Left ventricle myocardium inferior (tissue), 1 donor: Measurements from ENCODE around the gene ACSS3. TPM values are rescaled to one million over a fixed set of nuclear protein-coding genes. Genes with fewer than 3 reads are reported as not detected.

Experiments
- DNase-seq: peaks from one replicate; pipeline ENCODE4 v3.0.0-alpha.2; 2020
- H3K27ac ChIP-seq: fragments of 200-600 bp; replicated peaks from 2 replicates; pipeline ENCODE4 v1.8.0; 2021
- H3K27me3 ChIP-seq: fragments of 200-600 bp; 2 replicates; pipeline ENCODE4 v1.8.0; 2021; ENCODE audit warnings: low read depth
- H3K36me3 ChIP-seq: fragments of 200-600 bp; 2 replicates; pipeline ENCODE4 v1.8.0; 2021
- H3K4me1 ChIP-seq: fragments of 200-600 bp; 2 replicates; pipeline ENCODE4 v1.8.0; 2021
- H3K4me3 ChIP-seq: fragments of 200-600 bp; 2 replicates; pipeline ENCODE4 v1.8.0; 2021; ENCODE audit warnings: mild to moderate bottlenecking, moderate library complexity
- H3K9me3 ChIP-seq: fragments of 200-600 bp; replicated peaks from 2 replicates; pipeline ENCODE4 v1.8.0; 2021
- CTCF ChIP-seq: fragments of 200-600 bp; IDR thresholded peaks from 2 replicates; pipeline ENCODE4 v1.8.0; 2021; ENCODE audit warnings: antibody characterized with exemption, mild to moderate bottlenecking, borderline replicate concordance
- intact Hi-C: fragments of 100-400 bp; cut with micrococcal nuclease; formaldehyde crosslinking; loops from one replicate; pipeline ENCODE4 v1.11.0; 2022
- total RNA-seq: library from RNA; stranded (reverse); fragmentation: NEBNext Ultra II Directional; extraction: Animal tissue kit (Norgen Biotek cat#: 25700); gene quantifications from one replicate; pipeline ENCODE4 v1.2.1, GENCODE V29; 2021
- donor health status: DM: no; HTN: yes; CAD: no; lungs with severe emphysema.

Gene ACSS3
- total RNA-seq, 1 donor from 2014 or later, result 24.5 TPM

GRCh38 chr12:81168445-81168844 lies 90.6 kb downstream of the ACSS3 start:
- intact Hi-C loops, result no loop called here
- no peak for DNase-seq
- Histone ChIP-seq H3K4me3 (no peak overlapping the region), H3K9me3 (no peaks in the 10 kb centered on the region), H3K4me1 (no peaks in the 10 kb centered on the region), H3K27ac (no peak overlapping the region), H3K27me3 (no peaks in the 10 kb centered on the region), H3K36me3 (peaks cover 6% of the 10 kb centered on the region)
- TF ChIP-seq CTCF, result no peak

- Histone ChIP-seq H3K4me1 (no peaks in the 10 kb centered on the region), H3K36me3 (peaks cover 7% of the 10 kb centered on the region), H3K27ac (no peak overlapping the region), H3K27me3 (no peaks in the 10 kb centered on the region), H3K4me3 (no peak overlapping the region), H3K9me3 (no peaks in the 10 kb centered on the region)
- no peak for TF ChIP-seq CTCF
- intact Hi-C loops, result no loop called here
- DNase-seq, result no peak
Observed at GRCh38 chr12:81170072-81170471, 92.2 kb downstream of the ACSS3 start.

- peaks cover 25% of the 10 kb centered on the region for H3K9me3 ChIP-seq
- TF ChIP-seq CTCF, result no peak
- H3K27ac ChIP-seq, result no peak overlapping the region
- no peak overlapping the region for H3K4me3 ChIP-seq
- no peak for DNase-seq
- no peaks in the 10 kb centered on the region for H3K27me3 ChIP-seq
- H3K36me3 ChIP-seq, result peaks cover 32% of the 10 kb centered on the region
- no peaks in the 10 kb centered on the region for H3K4me1 ChIP-seq
- intact Hi-C loops, result no loop called here
Observed at GRCh38 chr12:81172851-81173250, 95.0 kb downstream of the ACSS3 start.

- Histone ChIP-seq H3K4me1 (no peaks in the 10 kb centered on the region), H3K36me3 (peaks cover 39% of the 10 kb centered on the region), H3K27ac (no peak overlapping the region), H3K4me3 (no peak overlapping the region), H3K9me3 (peaks cover 25% of the 10 kb centered on the region), H3K27me3 (no peaks in the 10 kb centered on the region)
- DNase-seq, result no peak
- no peak for TF ChIP-seq CTCF
- intact Hi-C loops, result no loop called here
Observed at GRCh38 chr12:81174664-81175063, 96.8 kb downstream of the ACSS3 start.

DNA sequence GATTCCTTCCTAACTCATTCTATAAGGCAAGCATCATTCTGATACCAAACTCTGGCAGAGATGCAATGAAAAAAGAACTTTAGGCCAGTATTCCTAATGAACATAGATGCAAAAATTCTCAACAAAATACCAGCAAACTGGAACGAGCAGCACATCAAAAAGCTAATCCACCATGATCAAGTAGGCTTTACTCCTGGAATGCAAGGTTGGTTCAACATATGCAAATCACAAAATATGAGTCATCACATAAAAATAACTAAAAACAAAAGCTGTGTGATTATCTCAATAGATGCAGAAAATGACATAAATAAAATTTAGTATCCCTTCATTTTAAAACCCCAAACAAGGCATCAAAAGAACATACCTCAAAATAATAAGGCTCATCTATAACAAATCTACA lies 98.9 kb downstream of the ACSS3 start:
- no peaks in the 10 kb centered on the region for H3K4me1 ChIP-seq
- intact Hi-C loops, result no loop called here
- DNase-seq, result no peak

More for the DNA sequence above, 98.9 kb downstream of the ACSS3 start:
- TF ChIP-seq CTCF, result no peak
- Histone ChIP-seq H3K4me3 (no peak overlapping the region), H3K9me3 (peaks cover 25% of the 10 kb centered on the region), H3K27me3 (no peaks in the 10 kb centered on the region), H3K27ac (no peak overlapping the region), H3K36me3 (peaks cover 48% of the 10 kb centered on the region)
